Smooth muscle cell (in vitro differentiated cells): Measurements from ENCODE around the gene MYL2. TPM values are rescaled to one million over a fixed set of nuclear protein-coding genes. Genes with fewer than 3 reads are reported as not detected.

ENCODE experiments used
- DNase-seq: peaks from one replicate; lab custom pipeline; 2025; ENCODE audit not compliant: unreplicated experiment; lab: John Stamatoyannopoulos, UW
- H2AFZ ChIP-seq: fragments of 200-600 bp; sonication (generic); 2 replicates; pipeline ENCODE4 v1.6.0; 2016; ENCODE audit warnings: antibody characterized with exemption, low read depth, mild to moderate bottlenecking
- H3F3A ChIP-seq: fragments of 200-600 bp; sonication (generic); 2 replicates; pipeline ENCODE4 v1.6.0; 2017; ENCODE audit warnings: antibody characterized with exemption, low read depth
- H3K27ac ChIP-seq: fragments of 200-600 bp; sonication (generic); 2 replicates; pipeline ENCODE4 v1.5.1; 2016; ENCODE audit warnings: low read depth, mild to moderate bottlenecking
- H3K27me3 ChIP-seq: fragments of 200-600 bp; sonication (generic); 2 replicates; pipeline ENCODE4 v1.6.1; 2016; ENCODE audit warnings: low read depth, mild to moderate bottlenecking
- H3K36me3 ChIP-seq: fragments of 200-600 bp; sonication (generic); 2 replicates; pipeline ENCODE4 v1.5.1; 2016; ENCODE audit warnings: low read depth
- H3K4me1 ChIP-seq: fragments of 200-600 bp; sonication (generic); 2 replicates; pipeline ENCODE4 v1.5.1; 2016; ENCODE audit warnings: low read depth
- H3K4me2 ChIP-seq: fragments of 200-600 bp; sonication (generic); 2 replicates; pipeline ENCODE4 v1.6.0; 2016; ENCODE audit warnings: mild to moderate bottlenecking
- H3K4me3 ChIP-seq: fragments of 200-600 bp; sonication (generic); 2 replicates; pipeline ENCODE4 v1.5.1; 2016; ENCODE audit warnings: mild to moderate bottlenecking
- H3K79me2 ChIP-seq: fragments of 200-600 bp; sonication (generic); 2 replicates; pipeline ENCODE4 v1.6.0; 2016; ENCODE audit warnings: low read depth, mild to moderate bottlenecking
- H3K9ac ChIP-seq: fragments of 200-600 bp; sonication (generic); 2 replicates; pipeline ENCODE4 v1.6.0; 2016; ENCODE audit warnings: low read depth
- H3K9me3 ChIP-seq: fragments of 200-600 bp; sonication (generic); replicated peaks from 2 replicates; pipeline ENCODE4 v1.5.1; 2016; ENCODE audit warnings: low read depth
- H4K20me1 ChIP-seq: fragments of 200-600 bp; sonication (generic); 2 replicates; pipeline ENCODE4 v1.6.0; 2016; ENCODE audit warnings: low read depth
- WGBS: methylation state at CpG from one replicate; pipeline ENCODE4 v1.1.7; 2016; ENCODE audit warnings: low lambda C conversion rate; 5-methylcytosine and 5-hydroxymethylcytosine counted together
- polyA plus RNA-seq: library from polyadenylated mRNA; unstranded; fragments of >200 nt; fragmentation: Nextera tagmentation; extraction: Ambion mirVana; gene quantifications from 2 replicates; pipeline ENCODE4 v1.2.1, GENCODE V29; 2016
- total RNA-seq: library from RNA; depleted of rRNA; stranded (reverse); fragments of >200 nt; gene quantifications from 2 replicates; pipeline ENCODE4 v1.2.3, GENCODE V29; 2014
- TF ChIP-seq, protein P1 (sequence below): fragments of 200-600 bp; sonication (generic); IDR thresholded peaks from 2 replicates; pipeline ENCODE4 v1.5.1; 2017; ENCODE audit warnings: borderline replicate concordance, mild to moderate bottlenecking, antibody characterized with exemption; ENCODE audit not compliant: insufficient read depth, poor library complexity, severe bottlenecking

Gene MYL2
- total and polyA plus RNA-seq, 2 experiments from 2014 or later = not detected

DNA sequence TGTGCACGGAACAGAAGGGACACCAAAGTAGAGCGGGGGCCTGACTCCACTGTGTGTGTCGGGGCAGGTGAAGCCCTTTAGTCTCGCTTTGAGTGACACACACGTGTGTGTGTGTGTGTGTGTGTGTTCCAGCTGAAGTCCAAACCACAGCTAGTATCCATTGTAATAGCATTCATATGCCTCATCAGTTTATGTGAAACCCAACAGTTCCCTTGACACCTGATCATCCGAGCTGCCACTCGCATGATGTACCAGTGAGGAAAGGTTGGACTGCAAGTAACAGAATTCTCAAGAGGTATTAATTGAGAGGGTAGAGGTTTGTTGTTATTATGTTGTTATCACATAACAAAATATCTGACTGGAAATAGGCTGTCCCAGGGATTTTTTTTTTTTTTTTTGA lies 57.2 kb downstream of the MYL2 start:
- Histone ChIP-seq H3K4me2 (no peak overlapping the region), H3F3A (no peaks in the 10 kb centered on the region), H3K9me3 (no peaks in the 10 kb centered on the region), H3K9ac (no peak overlapping the region), H3K27me3 (no peaks in the 10 kb centered on the region), H2AFZ (no peak overlapping the region), H3K36me3 (no peaks in the 10 kb centered on the region), H3K4me3 (no peak overlapping the region), H3K4me1 (peaks cover 17% of the 10 kb centered on the region), H4K20me1 (no peaks in the 10 kb centered on the region), H3K27ac (no peak overlapping the region), H3K79me2 (no peaks in the 10 kb centered on the region)
- no peak for DNase-seq
- WGBS = 98% methylated on average over 7 of the region's 7 CpGs
- TF ChIP-seq, protein P1, sequence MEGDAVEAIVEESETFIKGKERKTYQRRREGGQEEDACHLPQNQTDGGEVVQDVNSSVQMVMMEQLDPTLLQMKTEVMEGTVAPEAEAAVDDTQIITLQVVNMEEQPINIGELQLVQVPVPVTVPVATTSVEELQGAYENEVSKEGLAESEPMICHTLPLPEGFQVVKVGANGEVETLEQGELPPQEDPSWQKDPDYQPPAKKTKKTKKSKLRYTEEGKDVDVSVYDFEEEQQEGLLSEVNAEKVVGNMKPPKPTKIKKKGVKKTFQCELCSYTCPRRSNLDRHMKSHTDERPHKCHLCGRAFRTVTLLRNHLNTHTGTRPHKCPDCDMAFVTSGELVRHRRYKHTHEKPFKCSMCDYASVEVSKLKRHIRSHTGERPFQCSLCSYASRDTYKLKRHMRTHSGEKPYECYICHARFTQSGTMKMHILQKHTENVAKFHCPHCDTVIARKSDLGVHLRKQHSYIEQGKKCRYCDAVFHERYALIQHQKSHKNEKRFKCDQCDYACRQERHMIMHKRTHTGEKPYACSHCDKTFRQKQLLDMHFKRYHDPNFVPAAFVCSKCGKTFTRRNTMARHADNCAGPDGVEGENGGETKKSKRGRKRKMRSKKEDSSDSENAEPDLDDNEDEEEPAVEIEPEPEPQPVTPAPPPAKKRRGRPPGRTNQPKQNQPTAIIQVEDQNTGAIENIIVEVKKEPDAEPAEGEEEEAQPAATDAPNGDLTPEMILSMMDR = no peak

DNA sequence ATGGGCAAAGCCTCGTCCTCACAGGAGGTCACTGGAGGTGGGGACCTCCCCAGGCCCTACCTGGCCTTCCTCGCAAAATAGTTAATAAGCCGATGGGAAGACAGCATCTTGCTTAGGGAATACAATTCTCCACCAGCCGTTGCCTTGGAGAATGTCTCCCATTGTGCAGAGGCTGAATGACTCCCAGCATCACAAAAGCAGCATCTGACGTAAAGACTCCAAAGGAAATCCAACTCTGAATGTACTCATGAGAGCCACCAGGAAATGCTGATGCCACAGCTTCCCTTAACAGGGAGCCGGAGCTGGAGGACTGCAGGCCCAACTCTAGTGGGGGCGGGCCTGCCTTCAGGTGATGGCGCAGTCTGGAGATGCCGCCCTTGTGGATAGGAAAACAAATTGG lies 58.0 kb downstream of the MYL2 start:
- no peaks in the 10 kb centered on the region for H3K36me3 ChIP-seq
- 93% methylated on average over 9 of the region's 9 CpGs for WGBS
- H3K4me1 ChIP-seq = peaks cover 17% of the 10 kb centered on the region

DNA sequence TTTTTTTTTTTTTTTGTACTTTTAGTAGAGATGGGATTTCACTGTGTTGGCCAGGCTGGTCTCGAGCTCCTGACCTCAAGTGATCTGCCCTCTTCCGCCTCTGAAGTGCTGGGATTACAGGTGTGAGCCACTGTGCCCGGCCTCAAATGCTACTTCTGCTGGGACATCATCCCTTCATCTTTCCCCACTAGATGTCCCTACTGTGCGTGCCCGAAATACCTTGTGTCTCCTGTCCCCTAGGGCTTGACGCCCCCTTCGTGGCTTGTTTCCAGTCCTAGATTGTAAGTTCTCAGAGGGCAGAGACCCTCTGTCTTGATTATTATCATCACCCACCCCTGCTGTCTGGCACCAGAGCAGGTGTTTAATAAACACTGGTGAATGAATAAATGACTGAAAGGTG lies 58.6 kb downstream of the MYL2 start:
- 70% methylated on average over 7 of the region's 7 CpGs for WGBS
- TF ChIP-seq, protein P1 = no peak

More for the DNA sequence above, 58.0 kb downstream of the MYL2 start:
- no peak overlapping the region for H3K27ac ChIP-seq
- H4K20me1 ChIP-seq = no peaks in the 10 kb centered on the region
- no peak overlapping the region for H2AFZ ChIP-seq
- TF ChIP-seq, protein P1 = no peak
- no peaks in the 10 kb centered on the region for H3K79me2 ChIP-seq
- no peak overlapping the region for H3K9ac ChIP-seq
- no peak overlapping the region for H3K4me3 ChIP-seq
- no peaks in the 10 kb centered on the region for H3F3A ChIP-seq
- DNase-seq = no peak
- H3K9me3 ChIP-seq = no peaks in the 10 kb centered on the region
- no peak overlapping the region for H3K4me2 ChIP-seq
- no peaks in the 10 kb centered on the region for H3K27me3 ChIP-seq

More for the DNA sequence above, 58.6 kb downstream of the MYL2 start:
- Histone ChIP-seq H3K79me2 (no peaks in the 10 kb centered on the region), H4K20me1 (no peaks in the 10 kb centered on the region), H3K9me3 (no peaks in the 10 kb centered on the region), H3K4me2 (no peak overlapping the region), H3K9ac (no peak overlapping the region), H3K4me1 (peaks cover 17% of the 10 kb centered on the region), H3K4me3 (no peak overlapping the region), H3K27me3 (no peaks in the 10 kb centered on the region), H2AFZ (no peak overlapping the region), H3K36me3 (no peaks in the 10 kb centered on the region), H3F3A (no peaks in the 10 kb centered on the region), H3K27ac (no peak overlapping the region)
- DNase-seq = no peak

Other genes starting within 250 kb of the MYL2 start
- 4.6 and 8.3 TPM in 2 replicates for gene HVCN1, start 231.5 kb downstream of the MYL2 start, total RNA-seq
- gene HVCN1, start 231.5 kb downstream of the MYL2 start, polyA plus RNA-seq = 5.3 and 5.5 TPM in 2 replicates
- gene PPP1CC, start 177.7 kb downstream of the MYL2 start, total RNA-seq = 105 and 120 TPM in 2 replicates
- 34.9 and 35.2 TPM in 2 replicates for gene PPP1CC, start 177.7 kb downstream of the MYL2 start, polyA plus RNA-seq
- not detected in 2 replicates for gene CCDC63, start 73.6 kb downstream of the MYL2 start, total RNA-seq
- not detected in 2 replicates for gene CCDC63, start 73.6 kb downstream of the MYL2 start, polyA plus RNA-seq
- not detected in 2 replicates for gene CUX2, start 113.6 kb upstream of the MYL2 start, total RNA-seq
- not detected in 2 replicates for gene CUX2, start 113.6 kb upstream of the MYL2 start, polyA plus RNA-seq